Measurements from ENCODE around the gene ATP13A2.

The ATP13A2 gene, protein sequence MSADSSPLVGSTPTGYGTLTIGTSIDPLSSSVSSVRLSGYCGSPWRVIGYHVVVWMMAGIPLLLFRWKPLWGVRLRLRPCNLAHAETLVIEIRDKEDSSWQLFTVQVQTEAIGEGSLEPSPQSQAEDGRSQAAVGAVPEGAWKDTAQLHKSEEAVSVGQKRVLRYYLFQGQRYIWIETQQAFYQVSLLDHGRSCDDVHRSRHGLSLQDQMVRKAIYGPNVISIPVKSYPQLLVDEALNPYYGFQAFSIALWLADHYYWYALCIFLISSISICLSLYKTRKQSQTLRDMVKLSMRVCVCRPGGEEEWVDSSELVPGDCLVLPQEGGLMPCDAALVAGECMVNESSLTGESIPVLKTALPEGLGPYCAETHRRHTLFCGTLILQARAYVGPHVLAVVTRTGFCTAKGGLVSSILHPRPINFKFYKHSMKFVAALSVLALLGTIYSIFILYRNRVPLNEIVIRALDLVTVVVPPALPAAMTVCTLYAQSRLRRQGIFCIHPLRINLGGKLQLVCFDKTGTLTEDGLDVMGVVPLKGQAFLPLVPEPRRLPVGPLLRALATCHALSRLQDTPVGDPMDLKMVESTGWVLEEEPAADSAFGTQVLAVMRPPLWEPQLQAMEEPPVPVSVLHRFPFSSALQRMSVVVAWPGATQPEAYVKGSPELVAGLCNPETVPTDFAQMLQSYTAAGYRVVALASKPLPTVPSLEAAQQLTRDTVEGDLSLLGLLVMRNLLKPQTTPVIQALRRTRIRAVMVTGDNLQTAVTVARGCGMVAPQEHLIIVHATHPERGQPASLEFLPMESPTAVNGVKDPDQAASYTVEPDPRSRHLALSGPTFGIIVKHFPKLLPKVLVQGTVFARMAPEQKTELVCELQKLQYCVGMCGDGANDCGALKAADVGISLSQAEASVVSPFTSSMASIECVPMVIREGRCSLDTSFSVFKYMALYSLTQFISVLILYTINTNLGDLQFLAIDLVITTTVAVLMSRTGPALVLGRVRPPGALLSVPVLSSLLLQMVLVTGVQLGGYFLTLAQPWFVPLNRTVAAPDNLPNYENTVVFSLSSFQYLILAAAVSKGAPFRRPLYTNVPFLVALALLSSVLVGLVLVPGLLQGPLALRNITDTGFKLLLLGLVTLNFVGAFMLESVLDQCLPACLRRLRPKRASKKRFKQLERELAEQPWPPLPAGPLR

DNA sequence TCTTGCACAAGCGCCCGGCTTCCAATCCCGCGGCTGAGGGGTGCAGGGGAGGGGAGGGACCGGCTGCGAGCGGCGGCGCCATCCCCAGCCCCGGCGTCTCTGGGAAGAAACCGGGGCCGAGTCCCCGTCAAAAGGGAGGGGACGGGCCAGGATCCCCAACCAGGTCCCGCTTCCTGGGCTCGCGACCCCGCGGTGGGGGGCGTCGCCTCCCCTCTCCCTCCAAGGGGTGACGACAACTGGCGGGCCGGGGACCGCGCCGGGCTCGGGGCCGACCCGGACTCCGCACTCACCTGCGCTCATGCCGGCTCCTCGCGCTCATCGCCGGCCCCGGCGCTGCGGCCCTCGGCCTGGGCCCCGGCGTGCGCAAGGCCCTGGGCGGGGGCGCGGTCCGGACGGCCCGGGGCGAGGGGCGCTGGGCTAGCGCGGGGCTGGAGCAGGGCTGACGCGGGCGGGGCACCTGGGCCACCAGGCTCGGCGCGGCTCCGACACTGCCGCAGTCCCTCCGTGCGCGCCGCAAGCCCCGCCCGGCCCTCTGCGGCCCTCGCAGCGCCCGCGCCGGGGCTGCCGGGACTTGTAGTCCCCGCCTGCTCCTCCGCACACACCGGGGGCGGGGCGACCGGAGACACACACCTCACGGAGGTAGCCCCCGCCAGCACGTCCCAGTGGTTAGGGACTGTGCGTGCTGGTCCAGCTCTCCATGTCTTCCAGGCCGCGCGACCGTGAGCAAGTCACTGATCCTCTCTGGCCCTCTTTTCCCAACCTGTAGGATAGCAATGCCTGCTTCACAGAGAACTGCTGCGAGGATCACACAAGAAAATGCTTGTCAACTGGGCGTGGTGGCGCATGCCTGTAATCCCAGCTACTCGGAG is at the start of gene ATP13A2:
Gene ATP13A2, minus strand, starts transcription at position 490 of the 869 bp plus-strand sequence. Its CDS starts 190 bp downstream, at position 300.
- peak; percentile 81 for DNase-seq

DNA sequence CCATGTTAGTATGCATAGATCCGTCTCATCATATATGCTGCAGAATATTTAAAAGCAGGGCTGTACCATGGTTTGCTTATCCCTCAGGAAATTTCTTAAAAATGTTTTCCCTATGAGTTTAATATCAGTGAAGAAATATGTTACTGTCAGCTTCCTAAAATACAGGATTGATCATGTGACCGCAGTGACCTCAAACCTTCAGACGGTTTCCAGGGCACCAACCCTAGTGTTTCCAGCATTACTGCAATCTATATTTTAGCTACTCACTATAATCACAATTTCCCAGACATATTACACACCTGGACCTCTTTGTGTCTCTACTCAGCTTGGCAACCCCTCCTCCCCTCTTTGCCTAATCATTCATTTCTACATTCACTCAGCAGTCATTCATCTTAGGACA is 49.8 kb upstream of the ATP13A2 start:
- no peak for DNase-seq

DNA sequence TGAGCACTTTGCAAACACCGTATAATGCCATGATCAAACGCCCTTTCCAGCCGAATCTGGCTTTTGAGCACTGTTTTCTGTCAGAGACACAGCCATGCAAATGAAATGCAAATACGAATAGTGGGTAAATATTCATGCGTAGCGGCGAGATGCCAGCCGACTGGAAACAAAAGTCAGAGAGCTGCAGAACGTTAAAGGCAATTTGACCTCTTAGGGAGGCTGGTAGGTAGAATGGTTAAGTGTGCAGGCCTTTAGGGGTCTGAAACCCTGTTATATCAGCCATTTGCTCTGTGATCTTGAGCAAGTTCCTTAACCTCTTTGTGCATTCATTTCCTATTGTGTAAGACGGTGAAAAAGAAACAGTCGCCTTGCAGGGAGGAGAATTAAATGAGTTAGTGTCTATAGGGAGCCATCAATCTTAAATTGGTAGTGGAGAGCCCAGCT is 48.6 kb upstream of the ATP13A2 start:
- DNase-seq, result no peak

DNA sequence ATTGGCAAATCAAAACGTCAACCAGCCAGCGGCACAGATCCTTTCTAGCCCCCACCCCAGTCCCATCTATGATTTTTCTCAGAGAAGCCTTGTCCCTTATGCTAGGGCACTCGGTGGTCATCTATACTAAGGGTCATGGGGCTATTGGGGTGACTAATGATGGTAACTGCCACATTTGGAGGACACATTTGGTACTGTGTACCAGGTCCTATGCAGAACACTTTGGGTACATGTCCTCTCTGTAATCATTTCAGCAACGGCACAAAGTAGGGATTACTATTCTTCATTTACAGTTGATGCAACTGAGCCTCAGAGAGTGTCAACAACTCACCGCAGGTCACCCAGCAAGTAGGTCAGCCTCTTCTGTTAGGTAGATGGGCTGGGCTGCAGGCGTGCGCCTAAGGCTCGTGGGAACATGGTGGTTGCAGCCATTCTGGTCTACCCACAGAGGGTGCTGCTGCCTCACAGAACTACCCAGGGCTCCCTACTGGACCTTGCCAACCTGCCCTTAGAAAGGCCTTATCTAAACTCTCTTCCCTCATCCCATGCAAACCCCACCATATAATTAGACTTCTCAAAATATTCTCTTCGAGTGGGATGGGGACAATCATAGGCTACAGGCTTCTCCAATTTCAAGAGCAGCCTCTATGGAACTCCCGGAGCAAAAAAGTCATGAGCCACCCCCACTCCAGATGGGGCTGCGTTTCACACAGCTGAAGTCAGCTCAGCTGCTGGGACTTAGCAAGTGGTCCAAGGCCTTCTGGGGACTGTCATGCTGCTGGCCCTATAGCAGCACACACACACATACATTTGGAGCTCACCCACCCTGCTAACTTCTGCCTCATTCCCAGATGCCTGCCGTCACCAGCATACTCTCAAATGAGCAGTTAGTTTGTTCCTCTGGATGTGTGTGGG is 47.9 kb upstream of the ATP13A2 start:
- peak; percentile 83 for DNase-seq

DNA sequence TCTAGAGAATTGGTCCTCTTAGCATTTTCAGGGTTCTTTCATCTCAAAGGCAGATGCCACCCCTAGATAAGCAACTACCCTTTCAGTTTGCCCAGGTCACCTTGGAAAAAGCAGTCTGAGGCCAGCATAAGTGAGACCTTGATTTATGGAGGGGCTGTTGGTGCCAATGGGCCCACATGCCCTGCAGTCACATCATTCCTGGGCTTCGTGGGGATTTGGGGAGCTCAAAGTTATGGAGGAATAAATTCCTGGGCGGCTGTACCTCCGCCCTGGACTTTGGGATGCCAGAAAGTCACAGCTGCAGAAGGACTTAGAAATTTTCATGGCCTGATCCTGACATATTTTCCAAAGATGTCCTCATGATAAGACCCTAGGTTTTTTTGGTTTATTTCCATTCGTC is 44.8 kb upstream of the ATP13A2 start:
- DNase-seq, result no peak

DNA sequence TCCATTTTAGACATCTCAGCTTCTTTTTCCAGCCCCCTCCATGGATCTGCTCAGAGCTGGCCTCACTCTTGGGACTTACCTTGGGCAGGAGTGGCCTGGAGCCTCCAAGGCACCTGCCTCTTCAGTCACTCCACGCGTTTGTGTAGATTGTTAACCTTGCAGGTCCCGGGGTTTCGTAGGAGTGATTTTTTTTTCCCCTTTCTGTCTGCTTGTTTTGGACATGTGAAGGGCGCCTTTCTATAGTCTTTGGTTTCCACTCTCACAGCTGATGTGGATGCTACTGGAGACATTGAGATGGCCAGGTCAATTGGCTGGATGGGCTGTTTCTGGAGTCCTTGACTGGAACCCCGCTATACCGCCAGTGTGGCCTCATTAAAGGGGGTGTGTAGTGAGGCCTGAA is 44.1 kb upstream of the ATP13A2 start:
- DNase-seq, result no peak

DNA sequence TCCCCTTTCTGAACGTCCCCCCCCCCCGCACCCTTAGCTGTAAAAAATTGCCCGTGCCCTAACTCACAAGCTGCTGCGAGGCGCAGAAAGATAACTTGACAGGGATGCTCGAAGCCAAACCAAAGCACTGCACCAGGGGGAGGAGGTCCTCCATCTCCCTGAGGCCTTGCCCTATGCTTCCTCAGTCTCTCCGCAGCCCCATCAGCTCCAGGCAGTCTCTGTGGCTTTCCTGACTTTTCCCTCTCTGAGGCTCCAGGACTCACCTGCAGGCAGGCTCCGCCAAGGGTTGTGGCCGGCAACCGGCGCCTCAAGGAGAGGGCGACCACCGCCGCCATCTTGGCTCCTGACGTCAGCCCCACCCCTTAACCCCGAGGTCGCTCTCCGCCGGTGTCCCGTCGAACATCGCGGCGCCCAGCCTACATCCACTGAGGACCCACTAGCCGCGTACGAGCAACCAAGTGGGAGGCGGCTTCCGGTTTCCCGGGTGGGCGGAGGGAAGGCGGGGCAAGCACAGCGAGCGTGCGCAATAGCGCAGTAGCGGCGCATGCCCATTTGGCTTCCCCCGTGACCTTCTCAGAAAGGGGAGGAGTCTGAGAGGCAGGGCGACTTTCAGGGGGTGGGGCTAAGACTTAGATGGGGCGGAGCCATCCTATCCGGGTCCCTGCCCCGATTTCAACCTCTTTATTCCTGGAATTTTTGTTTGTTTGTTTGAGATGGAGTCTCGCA is 42.1 kb upstream of the ATP13A2 start, which contains the start of gene SDHB:
Gene SDHB, minus strand, starts transcription at position 348 of the 726 bp plus-strand sequence. Its CDS starts 13 bp downstream, at position 335.
- DNase-seq, result peak; percentile 100

DNA sequence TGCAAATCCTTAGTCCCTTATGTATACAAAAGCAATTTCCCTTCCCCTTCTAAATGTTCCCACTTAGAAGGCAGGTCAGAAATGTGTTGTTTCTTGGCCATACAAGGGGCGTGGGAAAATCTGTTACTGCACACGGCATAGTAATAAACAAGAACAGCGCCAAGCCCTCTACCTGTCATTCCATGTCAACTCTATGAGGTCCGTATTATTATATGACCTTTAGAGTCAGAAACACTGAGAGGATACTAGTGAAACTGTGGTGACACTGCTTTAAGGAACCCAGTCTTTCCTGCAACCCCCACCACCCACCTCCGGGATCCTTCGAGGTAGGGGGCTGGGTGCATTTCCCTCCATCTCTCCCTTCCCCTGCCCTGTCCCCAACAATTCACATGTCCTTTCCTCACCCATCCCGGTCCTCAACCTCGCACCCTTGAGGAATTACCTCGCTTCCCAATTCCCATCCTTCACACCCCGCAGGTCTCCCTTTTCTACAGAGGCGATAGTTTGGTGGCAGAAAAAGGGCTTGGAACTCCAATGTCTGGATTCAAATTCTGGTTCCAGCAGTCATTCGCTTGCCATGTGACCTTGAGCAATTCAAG is 41.5 kb upstream of the ATP13A2 start:
- DNase-seq, result no peak

DNA sequence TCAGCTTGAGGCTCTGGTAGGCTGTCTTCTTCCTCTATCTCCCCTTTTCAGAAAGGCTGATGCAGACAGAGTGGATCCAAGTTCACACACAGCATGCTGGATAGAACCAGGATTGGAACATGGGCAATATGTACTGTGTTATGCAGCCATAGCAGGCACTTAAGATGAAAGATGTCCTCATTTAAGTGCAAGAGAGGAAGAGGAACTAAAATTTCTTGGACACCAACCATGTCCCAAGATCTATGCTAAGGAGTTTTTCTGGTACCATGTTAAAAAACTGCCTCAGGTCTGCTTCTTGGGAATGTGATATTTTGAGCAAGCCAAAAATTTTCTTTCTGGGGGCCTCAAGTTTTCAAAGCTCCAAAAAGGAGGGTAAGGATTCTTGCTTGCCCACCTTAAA is 40.9 kb upstream of the ATP13A2 start:
- no peak for DNase-seq

DNA sequence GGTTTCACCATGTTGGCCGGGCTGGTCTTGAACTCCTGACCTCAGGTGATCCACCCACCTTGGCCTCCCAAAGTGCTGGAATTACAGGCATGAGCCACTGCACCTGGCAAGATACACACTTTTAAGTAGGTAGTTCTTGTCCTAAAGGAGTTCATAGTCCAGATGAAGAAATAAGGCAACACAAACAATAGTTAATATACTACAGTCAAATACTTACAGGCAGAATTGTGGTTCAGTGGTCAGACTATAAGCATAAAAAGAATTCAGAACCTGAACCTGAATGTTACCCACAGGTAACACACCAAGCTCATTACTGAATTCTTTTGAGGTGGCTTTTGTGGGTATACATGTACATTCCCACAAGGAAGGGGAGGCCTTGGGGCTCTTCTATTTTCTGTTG is 40.3 kb upstream of the ATP13A2 start:
- no peak for DNase-seq

DNA sequence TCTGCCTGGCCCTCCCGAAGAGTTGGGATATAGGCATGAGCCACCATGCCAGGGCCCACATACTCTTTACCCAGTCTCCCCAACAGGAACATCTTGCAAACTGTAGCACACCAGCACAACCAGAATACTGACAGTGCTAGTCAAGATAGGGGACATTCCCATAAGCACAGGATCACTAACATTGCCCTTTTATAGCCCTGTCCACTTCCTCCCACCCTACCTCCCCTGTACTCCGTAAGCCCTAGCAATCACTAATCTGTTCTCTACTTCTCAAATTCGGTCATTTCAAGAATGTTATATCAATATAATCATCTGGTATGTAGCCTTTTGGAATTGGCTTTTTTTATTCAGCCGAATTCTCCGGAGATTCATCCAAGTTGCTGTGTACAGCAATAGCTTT is 36.2 kb upstream of the ATP13A2 start:
- no peak for DNase-seq

DNA sequence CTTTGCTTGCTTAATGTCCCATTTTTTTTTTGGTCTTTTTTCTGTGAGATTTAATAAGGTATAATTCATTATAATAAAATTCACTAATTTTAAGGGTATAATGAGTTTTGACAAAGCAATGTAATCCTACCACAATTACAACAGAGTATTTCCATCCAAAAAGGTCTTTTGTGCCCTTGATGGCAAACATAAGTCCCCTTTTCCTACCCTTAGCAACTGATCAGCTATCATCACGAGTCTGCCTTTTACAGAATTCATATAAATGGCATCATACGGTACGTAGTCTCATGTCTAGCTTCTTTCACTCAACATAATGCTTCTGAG is 34.6 kb upstream of the ATP13A2 start:
- no peak for DNase-seq

DNA sequence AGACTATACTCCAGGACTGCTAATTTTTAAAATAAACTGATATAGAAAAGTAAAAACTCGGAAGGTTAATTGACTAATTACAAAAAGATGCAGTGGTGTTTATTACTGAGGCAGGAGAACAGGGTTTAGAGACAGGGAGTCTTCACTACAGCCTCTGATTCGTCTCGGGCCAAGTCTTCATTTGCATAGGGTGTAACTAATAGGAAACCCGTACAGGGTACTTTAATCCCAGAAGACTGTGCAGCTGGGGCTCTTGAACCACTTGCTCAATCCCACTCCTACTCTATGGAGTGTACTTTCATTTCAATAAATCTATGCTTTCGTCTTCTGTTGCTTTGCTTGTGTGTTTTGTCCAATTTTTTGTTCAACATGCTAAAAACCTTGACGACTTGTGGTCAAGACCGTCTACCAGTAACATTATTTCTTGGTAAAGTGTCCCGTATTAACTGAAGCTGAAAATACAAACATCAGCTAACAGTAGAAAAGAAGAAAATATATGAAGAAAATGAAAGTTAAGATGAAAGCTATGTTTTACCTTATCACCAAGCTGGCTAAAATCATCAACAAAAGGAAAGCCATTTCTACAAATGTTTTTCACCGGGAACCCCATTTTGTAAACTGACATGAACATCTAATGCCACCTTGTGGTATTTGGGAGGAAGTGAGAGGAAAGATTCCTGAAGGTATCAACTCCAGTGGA is 34.1 kb upstream of the ATP13A2 start:
- DNase-seq, result no peak

DNA sequence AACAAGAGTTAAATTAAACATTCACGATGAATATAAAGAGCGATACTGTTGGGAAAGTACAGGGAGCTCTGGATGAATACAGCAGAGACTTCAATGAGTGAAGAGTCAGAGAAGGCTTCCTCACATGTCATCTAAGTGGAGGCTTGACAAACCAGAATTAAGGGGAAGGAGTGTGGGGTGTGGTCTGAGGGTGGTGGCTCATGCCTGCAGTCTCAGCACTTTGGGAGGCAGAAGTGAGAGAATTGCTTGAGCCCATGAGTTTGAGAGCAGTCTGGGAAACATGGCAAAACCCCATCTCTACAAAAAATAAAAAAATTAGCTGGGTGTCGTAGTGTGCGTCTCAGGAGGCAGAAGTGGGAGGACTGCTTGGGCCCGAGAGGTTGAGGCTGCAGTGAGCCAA is 33.4 kb upstream of the ATP13A2 start:
- DNase-seq, result no peak

DNA sequence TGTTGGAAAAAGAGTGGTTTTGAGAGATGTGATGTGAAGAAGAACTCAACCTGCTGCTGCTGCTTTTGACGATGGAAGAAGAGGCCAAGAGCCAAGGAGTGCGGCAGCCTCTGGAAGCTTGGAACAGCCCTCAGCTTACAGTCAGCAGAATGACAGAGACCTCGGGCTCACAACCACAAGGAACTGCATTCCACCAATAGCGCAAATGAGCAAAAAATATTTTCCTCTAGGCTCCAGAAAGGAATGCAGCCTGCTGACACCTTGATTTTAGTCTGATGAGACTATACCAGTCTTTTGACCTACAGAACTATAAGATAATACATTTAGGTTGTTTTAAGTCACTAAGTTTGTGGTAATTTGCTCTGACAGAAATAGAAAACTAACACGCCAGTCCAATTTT is 31.9 kb upstream of the ATP13A2 start:
- no peak for DNase-seq

DNA sequence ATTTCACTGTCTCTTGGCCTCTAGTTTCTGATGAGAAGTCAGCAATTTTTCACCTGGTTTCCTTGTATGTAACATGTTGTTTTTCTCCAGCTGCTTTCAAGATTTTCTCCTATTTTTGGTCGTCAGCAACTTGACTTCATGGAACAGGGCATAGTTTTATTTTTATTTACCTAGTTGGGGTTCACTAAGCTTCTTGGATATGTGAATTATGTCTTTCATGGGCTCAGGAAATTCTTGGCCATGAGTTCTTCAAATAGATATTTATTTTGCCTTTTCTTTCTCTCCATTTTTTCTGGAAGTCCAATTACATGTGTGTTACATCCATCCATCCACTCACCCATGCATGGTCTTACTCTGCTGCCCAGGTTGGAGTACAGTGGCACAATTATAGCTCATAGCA is 28.4 kb upstream of the ATP13A2 start:
- DNase-seq, result no peak

DNA sequence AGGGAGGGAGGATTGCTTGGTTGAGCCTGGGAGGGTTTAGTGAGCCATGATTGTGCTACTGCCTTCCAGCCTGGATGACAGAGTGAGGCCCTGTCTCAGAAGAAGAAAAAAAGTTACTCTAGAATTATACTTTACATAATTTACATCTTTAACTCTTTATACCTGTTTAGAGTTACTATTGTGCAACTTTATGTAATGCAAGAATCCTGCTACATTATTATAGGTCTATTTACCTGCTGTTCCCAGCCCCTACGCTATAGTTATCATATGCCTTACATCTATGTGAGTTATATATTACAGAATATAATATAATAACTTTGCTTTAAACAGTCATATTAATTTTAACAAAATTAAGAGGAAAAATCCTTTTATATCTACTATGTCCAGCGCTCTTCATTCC is 27.8 kb upstream of the ATP13A2 start:
- no peak for DNase-seq

DNA sequence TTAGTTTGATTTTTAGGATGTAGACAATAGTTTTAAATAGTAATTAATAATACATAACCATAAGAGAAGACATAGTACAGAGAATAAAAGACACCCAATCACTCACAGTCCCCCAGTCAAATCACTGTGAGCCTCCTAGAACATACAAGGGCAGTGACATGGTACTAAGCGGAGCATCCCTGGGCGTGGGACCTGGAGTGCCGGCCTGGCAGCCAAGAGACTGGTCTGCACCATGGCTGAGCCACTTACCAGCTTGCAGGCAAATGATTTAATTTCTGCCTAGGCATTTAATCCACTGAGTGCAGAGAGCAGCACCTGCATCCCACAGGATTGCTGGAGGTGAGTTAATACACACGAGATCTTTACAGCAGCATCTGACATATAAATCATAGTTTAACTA is 21.8 kb upstream of the ATP13A2 start:
- no peak for DNase-seq

DNA sequence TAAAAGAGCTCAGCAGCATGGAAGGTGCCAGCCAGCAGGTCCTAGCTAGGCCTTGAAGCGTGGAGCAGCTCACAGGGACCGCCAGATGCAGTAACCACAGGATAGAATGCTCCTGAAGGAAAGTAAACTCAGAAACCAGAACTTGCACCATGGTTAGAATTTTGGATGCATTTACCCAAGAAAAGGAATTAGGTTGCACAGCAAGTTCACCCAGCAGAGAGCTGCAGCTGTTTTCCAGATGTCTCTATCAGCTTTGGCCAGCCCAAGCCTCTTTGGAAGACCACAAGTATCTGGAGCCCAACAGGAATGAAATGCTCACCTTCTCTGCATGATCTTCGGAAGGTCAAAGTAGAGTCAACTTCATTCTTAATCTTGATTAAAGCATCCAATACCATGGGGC is 21.0 kb upstream of the ATP13A2 start:
- no peak for DNase-seq

Data from femur (tissue), 1 donor.